Measurements from ENCODE around the gene NIT2. TPM values are rescaled to one million over a fixed set of nuclear protein-coding genes. Genes with fewer than 3 reads are reported as not detected.

NIT2 gene
- total RNA-seq, 2 experiments from 2014 or later: 18.6 to 21.4 TPM

DNA sequence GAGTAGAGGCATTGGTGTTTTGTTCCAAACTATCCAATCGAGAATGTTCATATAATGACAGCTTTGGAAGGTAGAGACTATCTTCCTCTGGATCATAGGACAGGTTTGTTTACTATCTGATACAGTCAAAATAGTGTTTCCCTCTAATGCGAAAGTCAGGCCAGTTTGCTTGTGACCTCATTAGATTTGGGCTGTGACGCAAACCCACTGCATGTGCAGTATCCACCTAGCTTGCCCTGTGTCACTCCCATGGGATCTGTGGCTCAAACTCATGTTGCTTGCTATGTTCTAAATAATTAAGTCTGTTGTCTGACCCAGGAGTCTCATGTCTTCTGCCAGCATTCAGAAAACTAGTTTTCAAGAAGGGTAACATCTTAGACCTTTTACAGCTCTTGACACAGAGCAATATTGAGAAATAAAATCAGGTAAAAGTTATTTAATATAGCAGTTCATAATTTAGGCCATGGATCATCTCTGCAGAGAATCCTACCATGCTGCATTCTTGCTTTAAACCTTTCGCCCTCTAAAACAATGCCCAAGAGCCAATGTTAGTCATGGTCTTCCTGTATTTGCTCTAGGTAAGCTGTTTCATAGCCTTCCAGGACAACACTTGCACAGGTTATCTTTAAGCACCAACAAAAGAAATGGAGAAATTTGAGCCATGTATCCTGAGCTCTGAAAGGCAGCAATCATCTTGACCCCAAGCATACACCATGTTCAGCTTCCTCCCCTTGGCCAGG is 26.4 kb downstream of the NIT2 start:
- Histone ChIP-seq H3K4me1 (ENCODE audit: insufficient read depth, low read length) (no peaks in the 10 kb centered on the region), H3K4me3 (ENCODE audit: low read length) (no peak overlapping the region), H3K36me3 (ENCODE audit: insufficient read depth, low read length) (peaks cover 33% of the 10 kb centered on the region), H3K9me3 (ENCODE audit: control insufficient read depth in 1 of 2, insufficient read depth in 1 of 2, low read length in 2 of 2) (no peaks in the 10 kb centered on the region), H3K27ac (ENCODE audit: low read depth in 1 of 2, low read length in 2 of 2) (no peak overlapping the region), H3K27me3 (ENCODE audit: control insufficient read depth in 1 of 2, insufficient read depth in 2 of 2, low read length in 2 of 2) (no peaks in the 10 kb centered on the region)
- peak overlapping the region; percentile 35 for H3K27ac Mint-ChIP-seq
- ChIA-PET CTCF (no interaction called here), POLR2A (interaction anchor here (1.4 kb wide), 1 partner anchor 26 kb away, joined by 4 read pairs; no protein-coding TSS in a partner anchor)
- peaks cover 83% of the 10 kb centered on the region for H3K36me3 Mint-ChIP-seq (ENCODE audit: low read depth)
- DNase-seq: no peak
- H3K4me3 Mint-ChIP-seq: no peak overlapping the region
- TF ChIP-seq, protein P1, sequence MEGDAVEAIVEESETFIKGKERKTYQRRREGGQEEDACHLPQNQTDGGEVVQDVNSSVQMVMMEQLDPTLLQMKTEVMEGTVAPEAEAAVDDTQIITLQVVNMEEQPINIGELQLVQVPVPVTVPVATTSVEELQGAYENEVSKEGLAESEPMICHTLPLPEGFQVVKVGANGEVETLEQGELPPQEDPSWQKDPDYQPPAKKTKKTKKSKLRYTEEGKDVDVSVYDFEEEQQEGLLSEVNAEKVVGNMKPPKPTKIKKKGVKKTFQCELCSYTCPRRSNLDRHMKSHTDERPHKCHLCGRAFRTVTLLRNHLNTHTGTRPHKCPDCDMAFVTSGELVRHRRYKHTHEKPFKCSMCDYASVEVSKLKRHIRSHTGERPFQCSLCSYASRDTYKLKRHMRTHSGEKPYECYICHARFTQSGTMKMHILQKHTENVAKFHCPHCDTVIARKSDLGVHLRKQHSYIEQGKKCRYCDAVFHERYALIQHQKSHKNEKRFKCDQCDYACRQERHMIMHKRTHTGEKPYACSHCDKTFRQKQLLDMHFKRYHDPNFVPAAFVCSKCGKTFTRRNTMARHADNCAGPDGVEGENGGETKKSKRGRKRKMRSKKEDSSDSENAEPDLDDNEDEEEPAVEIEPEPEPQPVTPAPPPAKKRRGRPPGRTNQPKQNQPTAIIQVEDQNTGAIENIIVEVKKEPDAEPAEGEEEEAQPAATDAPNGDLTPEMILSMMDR (IDR thresholded peaks at IDR 0.05): no peak
- no peaks in the 10 kb centered on the region for H3K27me3 Mint-ChIP-seq
- H3K9me3 Mint-ChIP-seq: no peaks in the 10 kb centered on the region
- ATAC-seq (ENCODE audit: poor library complexity): no peak
- intact Hi-C loops (cut with DNase I, micrococcal nuclease): no loop called here
- H3K4me1 Mint-ChIP-seq (ENCODE audit: low read depth): no peaks in the 10 kb centered on the region

DNA sequence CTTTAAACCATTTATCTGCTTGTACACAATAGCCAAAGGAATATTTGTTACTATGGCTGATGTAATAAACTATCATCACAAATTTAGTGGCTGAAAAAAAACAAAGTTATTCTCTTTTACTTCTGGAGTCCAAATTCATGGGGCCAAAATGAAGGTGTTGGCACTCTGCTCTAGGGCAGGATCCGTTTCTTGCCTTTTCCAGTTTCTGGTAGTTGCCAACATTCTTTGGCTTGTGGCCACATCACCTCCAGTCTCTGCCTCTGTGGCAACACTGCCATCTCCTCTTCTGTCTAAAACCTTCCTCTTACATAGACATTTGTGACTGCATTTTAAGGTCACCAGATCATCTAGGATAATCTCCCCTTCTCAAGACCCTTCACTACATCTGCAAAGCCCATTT is 27.3 kb downstream of the NIT2 start:
- H3K9me3 Mint-ChIP-seq: no peaks in the 10 kb centered on the region
- no peak for DNase-seq
- Histone ChIP-seq H3K36me3 (ENCODE audit: insufficient read depth, low read length) (peaks cover 41% of the 10 kb centered on the region), H3K27ac (ENCODE audit: low read depth in 1 of 2, low read length in 2 of 2) (no peak overlapping the region), H3K4me1 (ENCODE audit: insufficient read depth, low read length) (no peaks in the 10 kb centered on the region), H3K4me3 (ENCODE audit: low read length) (no peak overlapping the region), H3K27me3 (ENCODE audit: control insufficient read depth in 1 of 2, insufficient read depth in 2 of 2, low read length in 2 of 2) (no peaks in the 10 kb centered on the region), H3K9me3 (ENCODE audit: control insufficient read depth in 1 of 2, insufficient read depth in 1 of 2, low read length in 2 of 2) (no peaks in the 10 kb centered on the region)
- no peak overlapping the region for H3K27ac Mint-ChIP-seq
- H3K4me1 Mint-ChIP-seq (ENCODE audit: low read depth): no peaks in the 10 kb centered on the region
- no peaks in the 10 kb centered on the region for H3K27me3 Mint-ChIP-seq
- ChIA-PET CTCF (no interaction called here), POLR2A (no interaction called here)
- no peak overlapping the region for H3K4me3 Mint-ChIP-seq
- intact Hi-C loops (cut with DNase I, micrococcal nuclease): no loop called here
- peaks cover 82% of the 10 kb centered on the region for H3K36me3 Mint-ChIP-seq (ENCODE audit: low read depth)
- TF ChIP-seq, protein P1 (IDR thresholded peaks at IDR 0.05): no peak
- ATAC-seq (ENCODE audit: poor library complexity): no peak

DNA sequence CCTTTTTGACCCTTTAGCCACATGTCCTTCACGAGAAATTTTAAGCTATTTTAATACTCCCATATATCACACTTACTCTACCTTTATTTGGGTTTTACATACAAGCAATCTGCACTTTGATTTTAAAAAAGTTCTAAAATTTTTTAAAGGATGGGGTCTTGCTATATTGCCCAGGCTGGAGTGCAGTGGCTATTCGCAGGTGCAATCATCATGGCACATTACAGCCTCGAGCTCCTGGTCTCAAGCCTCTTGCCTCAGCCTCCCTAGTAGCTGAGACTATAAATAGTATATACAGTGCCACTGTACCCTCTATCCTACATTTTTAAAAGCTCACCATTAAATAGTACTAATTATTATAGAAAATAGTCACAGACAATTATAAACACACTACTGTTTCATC is 29.9 kb downstream of the NIT2 start:
- ChIA-PET POLR2A (interaction anchor here (0.9 kb wide), 1 partner anchor 11 kb away, joined by 4 read pairs; no protein-coding TSS in a partner anchor), CTCF (no interaction called here)
- ATAC-seq (ENCODE audit: poor library complexity) (no peak), DNase-seq (no peak)
- Histone ChIP-seq H3K36me3 (ENCODE audit: insufficient read depth, low read length) (peaks cover 58% of the 10 kb centered on the region), H3K4me1 (ENCODE audit: insufficient read depth, low read length) (no peaks in the 10 kb centered on the region), H3K4me3 (ENCODE audit: low read length) (no peak overlapping the region), H3K27ac (ENCODE audit: low read depth in 1 of 2, low read length in 2 of 2) (no peak overlapping the region), H3K27me3 (ENCODE audit: control insufficient read depth in 1 of 2, insufficient read depth in 2 of 2, low read length in 2 of 2) (no peaks in the 10 kb centered on the region), H3K9me3 (ENCODE audit: control insufficient read depth in 1 of 2, insufficient read depth in 1 of 2, low read length in 2 of 2) (no peaks in the 10 kb centered on the region)
- peaks cover 88% of the 10 kb centered on the region for H3K36me3 Mint-ChIP-seq (ENCODE audit: low read depth)
- H3K4me3 Mint-ChIP-seq: no peak overlapping the region
- intact Hi-C loops (cut with DNase I, micrococcal nuclease): no loop called here
- no peak overlapping the region for H3K27ac Mint-ChIP-seq
- H3K4me1 Mint-ChIP-seq (ENCODE audit: low read depth): no peaks in the 10 kb centered on the region
- TF ChIP-seq, protein P1 (IDR thresholded peaks at IDR 0.05): no peak
- H3K9me3 Mint-ChIP-seq: no peaks in the 10 kb centered on the region
- no peaks in the 10 kb centered on the region for H3K27me3 Mint-ChIP-seq
